GM12872 (cell line): Measurements from ENCODE around the gene VANGL1.

Experiments
- TF ChIP-seq, protein P1 (sequence below): IDR thresholded peaks from 3 replicates; pipeline ENCODE4 v1.5.1; 2011; ENCODE audit warnings: low read depth, mild to moderate bottlenecking, low read length, moderate library complexity; ENCODE audit not compliant: insufficient read depth

Gene VANGL1

DNA sequence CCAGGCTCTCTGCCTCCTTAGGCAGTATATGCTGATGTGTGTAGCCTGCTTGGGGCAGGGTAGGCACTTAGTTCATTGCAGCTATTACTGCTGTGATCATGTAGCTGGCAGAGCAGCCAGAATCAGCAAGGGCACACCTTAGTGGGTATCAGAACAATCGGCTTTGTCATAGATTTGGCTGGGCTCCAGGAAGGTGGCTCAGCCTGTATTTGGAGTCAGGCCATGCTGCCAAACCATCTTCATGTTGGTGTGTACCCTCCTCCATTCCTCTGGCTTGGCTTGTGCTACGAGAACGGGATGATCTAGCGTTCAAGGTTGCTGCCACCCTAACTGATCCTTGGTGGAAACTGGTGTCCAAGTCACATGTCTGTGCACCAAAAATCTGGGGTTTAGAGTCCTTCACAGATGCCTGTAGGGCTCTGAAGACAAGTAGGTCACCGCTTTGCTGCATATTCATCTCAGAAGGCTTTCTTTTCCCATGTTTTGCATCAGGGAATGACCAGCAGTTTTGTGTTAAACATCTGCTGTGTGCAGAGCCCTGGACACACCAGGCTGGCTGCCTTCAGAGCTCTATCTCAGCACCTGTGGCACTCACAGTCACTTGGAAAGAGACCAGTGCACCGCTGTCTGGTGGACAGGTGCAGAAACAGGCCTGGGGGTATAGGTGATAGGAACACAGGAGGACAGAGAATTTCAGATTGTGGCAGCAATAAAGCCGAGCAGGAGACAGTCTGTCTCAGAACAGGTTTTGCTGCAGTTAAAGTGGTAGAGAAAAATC, 23.7 kb downstream of the VANGL1 start:
- TF ChIP-seq, protein P1, sequence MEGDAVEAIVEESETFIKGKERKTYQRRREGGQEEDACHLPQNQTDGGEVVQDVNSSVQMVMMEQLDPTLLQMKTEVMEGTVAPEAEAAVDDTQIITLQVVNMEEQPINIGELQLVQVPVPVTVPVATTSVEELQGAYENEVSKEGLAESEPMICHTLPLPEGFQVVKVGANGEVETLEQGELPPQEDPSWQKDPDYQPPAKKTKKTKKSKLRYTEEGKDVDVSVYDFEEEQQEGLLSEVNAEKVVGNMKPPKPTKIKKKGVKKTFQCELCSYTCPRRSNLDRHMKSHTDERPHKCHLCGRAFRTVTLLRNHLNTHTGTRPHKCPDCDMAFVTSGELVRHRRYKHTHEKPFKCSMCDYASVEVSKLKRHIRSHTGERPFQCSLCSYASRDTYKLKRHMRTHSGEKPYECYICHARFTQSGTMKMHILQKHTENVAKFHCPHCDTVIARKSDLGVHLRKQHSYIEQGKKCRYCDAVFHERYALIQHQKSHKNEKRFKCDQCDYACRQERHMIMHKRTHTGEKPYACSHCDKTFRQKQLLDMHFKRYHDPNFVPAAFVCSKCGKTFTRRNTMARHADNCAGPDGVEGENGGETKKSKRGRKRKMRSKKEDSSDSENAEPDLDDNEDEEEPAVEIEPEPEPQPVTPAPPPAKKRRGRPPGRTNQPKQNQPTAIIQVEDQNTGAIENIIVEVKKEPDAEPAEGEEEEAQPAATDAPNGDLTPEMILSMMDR: no peak

DNA sequence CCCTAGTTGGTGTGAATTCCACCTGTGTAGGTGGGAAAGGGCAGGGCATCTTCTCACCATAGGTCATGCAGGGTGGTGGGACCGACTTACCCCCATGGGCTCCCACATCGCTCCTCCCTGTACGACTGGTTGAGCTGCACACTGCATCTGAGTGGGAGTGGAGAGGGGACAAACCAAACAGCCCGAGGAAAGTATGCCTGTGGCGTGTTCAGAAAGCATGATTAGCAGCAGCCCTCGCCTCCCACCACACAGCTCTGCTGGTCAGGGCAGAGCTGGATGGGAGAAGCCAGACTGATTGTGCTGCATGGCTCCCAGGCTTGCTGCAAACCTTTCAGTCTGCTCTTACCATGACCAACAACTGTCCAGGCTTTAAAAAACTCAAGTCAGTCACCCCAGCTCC, 24.4 kb downstream of the VANGL1 start:
- TF ChIP-seq, protein P1: no peak

DNA sequence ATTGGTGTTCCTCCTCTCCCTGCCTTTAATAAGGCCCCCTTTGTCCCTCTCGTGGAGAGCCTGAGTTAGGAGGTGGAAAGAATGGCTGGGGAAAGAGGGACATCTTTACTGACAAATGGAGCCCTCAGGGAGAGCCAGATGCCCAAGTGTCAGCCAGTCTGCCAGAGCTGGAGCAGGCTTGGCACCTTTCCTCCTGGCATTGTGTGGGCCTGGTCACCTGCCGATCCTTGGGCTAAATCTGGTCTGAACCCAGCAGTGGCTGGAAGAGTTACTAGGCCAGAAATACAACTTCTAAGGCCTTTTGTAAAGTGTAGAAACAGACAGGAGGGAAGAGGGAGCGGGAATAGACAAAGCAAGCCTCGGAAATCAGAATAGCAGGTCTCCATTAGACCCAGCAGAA, 24.9 kb downstream of the VANGL1 start:
- TF ChIP-seq, protein P1: no peak

DNA sequence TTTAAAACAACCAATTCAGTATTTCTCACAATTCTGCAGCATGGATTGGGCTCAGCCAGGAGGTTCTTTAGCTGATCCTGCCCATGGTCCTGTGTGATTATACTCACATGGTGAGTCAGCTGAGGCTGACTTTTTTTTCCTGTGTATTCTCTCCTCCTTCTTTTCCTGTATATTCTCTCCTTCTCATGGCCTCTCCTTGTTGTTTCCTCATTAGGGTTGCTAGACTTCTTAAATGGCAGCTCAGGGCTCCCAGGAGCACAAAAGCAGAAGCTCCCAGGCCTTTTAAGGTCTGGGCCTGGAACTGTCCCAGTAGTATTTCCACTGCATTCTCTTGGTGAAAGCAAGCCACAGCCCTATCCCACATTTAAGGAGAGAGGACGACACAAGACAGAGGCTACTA, 26.8 kb downstream of the VANGL1 start:
- TF ChIP-seq, protein P1: no peak

DNA sequence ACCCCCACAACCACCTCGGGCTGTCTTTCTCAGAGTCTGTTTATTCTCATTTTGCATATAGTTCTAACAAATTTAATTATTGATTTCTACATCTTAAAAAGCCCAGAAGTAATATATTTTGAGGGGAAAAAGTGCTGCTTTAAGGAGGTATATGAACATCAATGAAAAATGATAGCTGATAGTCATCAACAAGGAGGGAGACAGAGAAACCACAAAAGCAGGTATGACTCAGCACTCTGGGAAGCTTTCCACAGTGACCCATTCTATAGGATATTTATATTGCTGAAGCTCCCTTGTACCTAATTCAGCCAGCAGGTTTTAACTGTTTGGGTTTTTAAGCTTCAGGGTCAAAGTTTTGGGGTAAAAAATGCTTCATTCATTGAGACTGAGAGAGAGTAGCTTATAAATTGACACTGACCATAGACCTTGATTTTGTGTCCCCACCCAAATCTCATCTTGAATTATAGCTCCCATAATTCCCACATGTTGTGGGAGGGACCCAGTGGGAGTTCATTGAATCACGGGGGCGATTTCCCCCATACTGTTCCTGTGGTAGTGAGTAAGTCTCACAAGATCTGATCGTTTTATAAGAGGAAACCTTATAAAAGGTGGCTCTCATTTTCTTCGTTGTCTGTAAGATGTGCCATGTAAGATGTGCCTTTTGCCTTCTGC, 27.4 kb downstream of the VANGL1 start:
- TF ChIP-seq, protein P1: no peak

DNA sequence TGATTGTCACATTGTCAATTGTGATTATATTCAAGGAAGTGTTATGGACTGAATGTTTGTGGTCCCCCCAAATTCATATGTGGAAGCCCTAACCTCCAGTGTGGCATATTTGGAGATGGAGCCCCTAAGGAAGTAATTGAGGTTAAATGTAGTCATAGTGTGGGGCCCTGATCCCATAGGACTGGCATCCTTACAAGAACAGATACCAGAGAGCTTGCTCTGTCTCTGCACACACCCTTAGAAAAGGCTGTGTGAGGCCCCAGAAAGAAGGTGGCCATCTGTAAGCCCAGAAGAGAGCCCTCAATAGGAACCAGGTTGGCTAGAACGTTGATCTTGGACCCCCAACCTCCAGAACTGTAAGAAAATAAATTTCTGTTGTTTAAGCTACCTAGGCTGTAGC, 28.1 kb downstream of the VANGL1 start:
- TF ChIP-seq, protein P1: no peak

DNA sequence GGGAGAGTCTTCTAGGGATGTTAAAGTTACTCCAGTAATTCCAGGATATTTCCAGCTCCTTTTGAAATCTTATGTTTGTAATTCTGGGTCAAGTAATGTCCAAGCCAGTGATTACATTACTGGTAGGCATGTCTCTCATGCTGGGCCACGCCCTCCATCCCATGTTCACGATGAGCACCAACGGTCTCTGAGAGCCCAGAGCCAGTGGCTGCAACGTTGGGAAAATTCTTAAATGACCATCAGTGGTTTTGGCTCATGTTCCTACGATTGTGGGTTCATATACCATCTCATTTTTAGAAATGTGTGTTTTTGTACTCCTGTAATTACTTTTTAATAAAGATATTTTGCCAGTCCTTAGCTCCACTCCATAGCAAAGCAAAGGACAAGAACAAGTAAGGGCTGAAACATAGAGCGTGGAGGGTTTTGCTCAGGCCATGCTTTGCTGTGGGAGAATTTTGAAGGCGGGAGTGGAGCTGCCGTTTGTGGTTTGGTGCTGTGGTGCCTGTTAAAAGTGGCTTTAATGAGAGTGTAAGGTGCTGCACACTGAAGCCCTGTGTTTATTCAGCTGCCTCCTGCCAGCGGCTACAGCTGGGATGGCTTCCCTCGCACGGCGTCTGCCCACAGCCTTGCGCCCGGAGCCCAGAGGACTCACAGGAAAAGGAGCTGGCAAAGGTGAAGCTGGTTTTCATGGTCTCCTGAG, 28.9 kb downstream of the VANGL1 start:
- TF ChIP-seq, protein P1: no peak
